ENCODE measurements around the gene MEDAG. TPM values are rescaled to one million over a fixed set of nuclear protein-coding genes. Genes with fewer than 3 reads are reported as not detected.

Gene MEDAG
- total RNA-seq, 1 donor from 2014 or later: 7.5 TPM

DNA sequence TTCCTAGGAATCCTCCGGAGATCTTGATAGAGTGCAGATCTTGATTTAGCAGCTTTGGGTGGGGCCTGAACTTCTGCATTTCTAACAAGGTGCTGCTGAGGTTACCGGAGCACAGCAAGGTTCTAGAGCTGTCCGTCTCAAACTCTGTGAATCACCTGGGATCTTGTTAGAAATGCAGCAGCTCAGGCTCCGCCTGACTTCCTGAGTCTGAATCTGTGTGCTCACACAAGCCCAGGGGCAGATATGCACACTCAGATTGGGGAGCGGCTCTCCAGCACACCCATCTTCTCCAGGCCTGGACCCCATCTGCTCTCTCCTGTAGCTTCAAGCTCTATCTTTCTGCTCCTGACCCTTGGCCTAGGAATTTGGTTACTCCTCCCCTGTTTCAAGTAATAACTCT, 22.9 kb downstream of the MEDAG start:
- H3K4me3 Mint-ChIP-seq: no peak overlapping the region
- no peak overlapping the region for H3K27ac Mint-ChIP-seq
- no peak for TF ChIP-seq CTCF (IDR thresholded peaks at IDR 0.05; ENCODE audit: unreplicated experiment)
- no peaks in the 10 kb centered on the region for H3K9me3 Mint-ChIP-seq
- peaks cover 69% of the 10 kb centered on the region for H3K4me1 Mint-ChIP-seq
- peaks cover 3% of the 10 kb centered on the region for H3K27me3 Mint-ChIP-seq (ENCODE audit: low read depth)
- H3K36me3 Mint-ChIP-seq: no peaks in the 10 kb centered on the region
- no peak for DNase-seq (ENCODE audit: low spot score in 2 of 2, unreplicated experiment in 2 of 2)

- DNase-seq (ENCODE audit: low spot score in 2 of 2, unreplicated experiment in 2 of 2): peak in 1 of 2 experiments; percentile 56
- H3K4me3 Mint-ChIP-seq: peak within 1 kb of the TSS; percentile 50
- H3K27ac Mint-ChIP-seq: peak within 1 kb of the TSS; percentile 2
- H3K9me3 Mint-ChIP-seq: peaks cover 4% of the 10 kb centered on the region
- H3K36me3 Mint-ChIP-seq: no peaks in the 10 kb centered on the region
- no peak for TF ChIP-seq CTCF (IDR thresholded peaks at IDR 0.05; ENCODE audit: unreplicated experiment)
- H3K27me3 Mint-ChIP-seq (ENCODE audit: low read depth): peaks cover 3% of the 10 kb centered on the region
- H3K4me1 Mint-ChIP-seq: peaks cover 50% of the 10 kb centered on the region
These were observed 26.6 kb downstream of the MEDAG start, which contains the start of gene TEX26 for GRCh38 chr13:30932481-30933353. TEX26 (plus strand) TSS chr13:30932656; CDS start chr13:30932716, 60 bp downstream.

DNA sequence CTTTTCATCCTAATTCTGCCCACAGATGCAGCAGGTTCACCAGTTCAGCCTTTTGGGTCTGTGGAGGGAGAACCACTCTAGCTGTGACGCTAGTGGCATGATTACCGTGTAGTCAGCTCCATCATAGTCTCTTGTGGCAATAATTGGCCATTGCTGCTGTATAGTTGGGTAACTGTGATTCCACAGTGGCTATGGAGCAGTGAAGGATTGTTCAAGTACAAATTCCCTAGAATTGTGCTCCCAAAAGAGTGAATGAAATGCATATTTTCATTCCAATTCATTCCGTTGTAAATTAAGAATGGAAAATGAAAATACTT, 27.2 kb downstream of the MEDAG start:
- no peak overlapping the region for H3K27ac Mint-ChIP-seq
- TF ChIP-seq CTCF (IDR thresholded peaks at IDR 0.05; ENCODE audit: unreplicated experiment): no peak
- peaks cover 51% of the 10 kb centered on the region for H3K4me1 Mint-ChIP-seq
- DNase-seq (ENCODE audit: low spot score in 2 of 2, unreplicated experiment in 2 of 2): no peak
- H3K36me3 Mint-ChIP-seq: no peaks in the 10 kb centered on the region
- peaks cover 4% of the 10 kb centered on the region for H3K9me3 Mint-ChIP-seq
- peaks cover 3% of the 10 kb centered on the region for H3K27me3 Mint-ChIP-seq (ENCODE audit: low read depth)
- no peak overlapping the region for H3K4me3 Mint-ChIP-seq

DNA sequence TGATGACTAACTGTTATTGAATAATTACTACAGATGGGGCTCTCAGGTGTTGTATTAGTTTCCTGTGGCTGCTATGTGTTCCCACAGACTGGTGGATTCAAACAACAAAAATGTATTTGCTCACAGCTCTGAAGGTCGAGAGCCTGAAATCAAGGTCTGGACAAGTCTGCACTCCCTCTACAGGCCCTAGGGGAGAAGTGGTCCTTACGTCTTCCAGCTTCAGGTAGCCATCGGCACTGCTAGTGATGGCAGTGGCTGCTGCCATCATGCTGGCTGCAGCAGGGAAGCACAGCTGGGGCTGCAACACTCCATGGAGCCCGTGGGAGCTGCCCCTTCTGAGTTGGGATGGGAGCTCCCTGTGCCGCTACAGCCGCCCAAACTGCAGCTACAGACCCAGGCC, 28.3 kb downstream of the MEDAG start:
- Mint-ChIP-seq H3K27me3 (ENCODE audit: low read depth) (peaks cover 3% of the 10 kb centered on the region), H3K36me3 (no peaks in the 10 kb centered on the region), H3K4me3 (no peak overlapping the region), H3K4me1 (peaks cover 43% of the 10 kb centered on the region), H3K9me3 (peaks cover 4% of the 10 kb centered on the region), H3K27ac (no peak overlapping the region)
- no peak for DNase-seq (ENCODE audit: low spot score in 2 of 2, unreplicated experiment in 2 of 2)
- TF ChIP-seq CTCF (IDR thresholded peaks at IDR 0.05; ENCODE audit: unreplicated experiment): no peak

DNA sequence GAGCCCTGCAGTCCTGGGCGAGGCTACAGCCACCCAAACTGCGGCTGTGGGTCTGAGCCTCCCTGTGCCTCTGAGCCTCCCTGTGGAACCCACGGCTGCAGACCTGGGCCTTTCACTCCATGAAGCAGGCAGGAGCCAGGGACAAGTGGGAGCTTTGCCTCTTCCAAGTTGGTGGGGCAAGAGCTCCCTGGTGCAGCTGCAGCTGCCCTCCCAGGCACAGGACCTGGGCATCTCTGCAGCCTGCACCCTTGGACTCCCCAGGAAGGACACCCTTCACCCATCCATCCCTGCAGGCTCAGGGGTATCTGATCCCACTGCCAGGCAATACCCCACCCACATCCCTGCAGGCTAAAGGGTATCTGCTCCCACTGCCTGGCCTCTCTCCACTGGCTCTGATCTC, 28.7 kb downstream of the MEDAG start:
- Mint-ChIP-seq H3K27ac (no peak overlapping the region), H3K36me3 (no peaks in the 10 kb centered on the region), H3K27me3 (ENCODE audit: low read depth) (peaks cover 3% of the 10 kb centered on the region), H3K4me1 (peaks cover 39% of the 10 kb centered on the region), H3K4me3 (no peak overlapping the region), H3K9me3 (peaks cover 4% of the 10 kb centered on the region)
- no peak for TF ChIP-seq CTCF (IDR thresholded peaks at IDR 0.05; ENCODE audit: unreplicated experiment)
- no peak for DNase-seq (ENCODE audit: low spot score in 2 of 2, unreplicated experiment in 2 of 2)
